ENCODE data around the gene SSRP1. TPM values are rescaled to one million over a fixed set of nuclear protein-coding genes. Genes with fewer than 3 reads are reported as not detected.
"Not testable (repeated sequence)": the region's sequence is repeated elsewhere in the genome, so short reads cannot be mapped to it uniquely, and the experiment has no call there.

The SSRP1 gene
- total RNA-seq, 4 donors from 2014 or later, result 29.4 to 115 (median 75.3) TPM

DNA sequence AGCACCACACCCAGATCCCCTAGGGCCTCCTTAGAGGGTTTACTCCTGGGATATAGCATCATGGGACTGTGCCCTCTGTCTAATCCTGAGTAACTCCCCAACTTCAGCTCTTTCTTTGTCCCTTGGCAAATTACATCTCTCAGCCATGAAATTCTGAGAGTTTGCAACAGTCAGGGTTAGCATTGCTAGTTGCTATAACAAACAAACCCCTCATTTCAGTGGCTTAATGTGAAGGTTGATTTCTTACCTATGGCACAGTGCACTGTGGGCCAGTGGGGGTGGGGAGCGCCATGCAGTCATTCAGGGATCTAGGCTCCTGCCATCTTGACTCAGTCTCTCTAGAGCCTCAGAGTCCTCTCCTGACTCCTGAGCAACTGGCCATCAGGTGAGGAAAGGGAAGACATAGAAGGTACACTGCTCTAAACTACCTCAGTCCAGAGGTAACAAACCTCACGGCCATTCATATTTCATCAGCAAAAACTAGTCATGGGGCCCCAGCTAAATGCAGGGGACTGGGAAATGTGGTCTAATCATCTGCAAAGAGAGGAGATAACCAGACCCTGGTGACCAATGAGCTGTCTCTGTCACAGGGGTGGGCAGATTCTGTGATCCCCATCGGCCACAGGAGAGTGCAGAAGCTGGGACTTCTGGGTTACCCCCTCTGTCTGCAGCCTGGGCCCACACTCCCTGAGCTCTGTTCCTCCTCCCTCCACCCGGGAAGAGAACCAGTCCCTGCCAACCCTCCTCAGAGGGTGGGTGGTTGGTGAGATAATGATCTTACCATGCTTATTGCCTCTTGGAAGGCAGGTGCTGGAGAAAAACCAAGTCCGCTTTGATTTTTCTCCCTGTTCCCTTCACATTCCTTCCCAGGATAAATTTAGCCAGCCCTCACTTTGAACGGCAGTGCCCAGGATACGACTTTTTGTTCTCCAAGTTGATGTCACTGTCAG, 27.7 kb upstream of the SSRP1 start:
- H3K4me3 ChIP-seq, result no peak overlapping the region
- intact Hi-C loops (cut with DNase I; ENCODE audit: low total_unique reads), result no loop called here
- no peaks in the 10 kb centered on the region for H3K27me3 ChIP-seq
- H3K36me3 ChIP-seq, result no peaks in the 10 kb centered on the region
- no peaks in the 10 kb centered on the region for H3K9me3 ChIP-seq
- H3K4me1 ChIP-seq, result no peaks in the 10 kb centered on the region
- no peak for DNase-seq
- no peak overlapping the region for H3K27ac ChIP-seq
- TF ChIP-seq, protein P1, sequence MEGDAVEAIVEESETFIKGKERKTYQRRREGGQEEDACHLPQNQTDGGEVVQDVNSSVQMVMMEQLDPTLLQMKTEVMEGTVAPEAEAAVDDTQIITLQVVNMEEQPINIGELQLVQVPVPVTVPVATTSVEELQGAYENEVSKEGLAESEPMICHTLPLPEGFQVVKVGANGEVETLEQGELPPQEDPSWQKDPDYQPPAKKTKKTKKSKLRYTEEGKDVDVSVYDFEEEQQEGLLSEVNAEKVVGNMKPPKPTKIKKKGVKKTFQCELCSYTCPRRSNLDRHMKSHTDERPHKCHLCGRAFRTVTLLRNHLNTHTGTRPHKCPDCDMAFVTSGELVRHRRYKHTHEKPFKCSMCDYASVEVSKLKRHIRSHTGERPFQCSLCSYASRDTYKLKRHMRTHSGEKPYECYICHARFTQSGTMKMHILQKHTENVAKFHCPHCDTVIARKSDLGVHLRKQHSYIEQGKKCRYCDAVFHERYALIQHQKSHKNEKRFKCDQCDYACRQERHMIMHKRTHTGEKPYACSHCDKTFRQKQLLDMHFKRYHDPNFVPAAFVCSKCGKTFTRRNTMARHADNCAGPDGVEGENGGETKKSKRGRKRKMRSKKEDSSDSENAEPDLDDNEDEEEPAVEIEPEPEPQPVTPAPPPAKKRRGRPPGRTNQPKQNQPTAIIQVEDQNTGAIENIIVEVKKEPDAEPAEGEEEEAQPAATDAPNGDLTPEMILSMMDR (IDR thresholded peaks at IDR 0.05), result no peak
- TF ChIP-seq POLR2A (IDR thresholded peaks at IDR 0.05), result no peak

DNA sequence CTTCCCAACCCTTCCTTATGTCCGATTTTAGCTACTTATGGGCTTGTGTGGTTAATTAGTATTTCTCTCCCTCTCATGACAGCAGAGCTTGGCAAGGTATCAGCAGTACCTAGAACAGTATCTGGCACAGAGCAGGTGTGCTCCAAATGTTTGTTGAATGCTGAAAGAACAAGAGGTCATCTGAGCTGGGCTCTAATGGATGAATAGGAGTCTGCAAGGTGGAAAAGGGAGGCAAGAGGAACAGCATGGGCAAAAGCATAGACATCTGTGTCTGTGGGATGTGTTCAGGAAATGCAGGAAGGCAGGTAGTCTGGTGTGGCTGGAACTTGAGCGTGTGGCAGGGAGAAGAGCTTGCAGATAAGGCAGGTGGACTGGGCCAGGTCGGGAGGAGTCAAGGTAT, 26.2 kb upstream of the SSRP1 start:
- DNase-seq, result no peak
- H3K27ac ChIP-seq, result no peak overlapping the region
- intact Hi-C loops (cut with DNase I; ENCODE audit: low total_unique reads), result no loop called here
- no peak overlapping the region for H3K4me3 ChIP-seq
- no peaks in the 10 kb centered on the region for H3K27me3 ChIP-seq
- H3K4me1 ChIP-seq, result no peaks in the 10 kb centered on the region
- no peaks in the 10 kb centered on the region for H3K9me3 ChIP-seq
- TF ChIP-seq, protein P1 (IDR thresholded peaks at IDR 0.05), result no peak
- TF ChIP-seq POLR2A (IDR thresholded peaks at IDR 0.05), result no peak
- H3K36me3 ChIP-seq, result no peaks in the 10 kb centered on the region

DNA sequence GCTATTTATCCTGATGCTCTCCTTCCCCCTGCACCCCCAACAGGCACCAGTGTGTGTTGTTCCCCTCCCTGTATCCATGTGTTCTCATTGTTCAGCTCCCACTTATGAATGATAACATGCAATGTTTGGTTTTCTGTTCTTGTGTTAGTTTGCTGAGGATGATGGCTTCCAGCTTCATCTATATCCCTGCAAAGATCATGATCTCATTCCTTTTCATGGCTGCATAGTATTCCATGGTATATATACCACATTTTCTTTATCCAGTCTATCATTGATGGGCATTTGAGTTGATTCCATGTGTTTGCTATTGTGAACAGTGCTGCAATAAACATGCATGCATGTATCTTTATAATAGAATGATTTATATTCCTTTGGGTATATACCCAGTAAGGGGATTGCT, 25.7 kb upstream of the SSRP1 start:
- H3K9me3 ChIP-seq; H3K4me1 ChIP-seq; H3K36me3 ChIP-seq; intact Hi-C loops (cut with DNase I; ENCODE audit: low total_unique reads); H3K27ac ChIP-seq; H3K27me3 ChIP-seq; DNase-seq; H3K4me3 ChIP-seq: not testable (repeated sequence)

DNA sequence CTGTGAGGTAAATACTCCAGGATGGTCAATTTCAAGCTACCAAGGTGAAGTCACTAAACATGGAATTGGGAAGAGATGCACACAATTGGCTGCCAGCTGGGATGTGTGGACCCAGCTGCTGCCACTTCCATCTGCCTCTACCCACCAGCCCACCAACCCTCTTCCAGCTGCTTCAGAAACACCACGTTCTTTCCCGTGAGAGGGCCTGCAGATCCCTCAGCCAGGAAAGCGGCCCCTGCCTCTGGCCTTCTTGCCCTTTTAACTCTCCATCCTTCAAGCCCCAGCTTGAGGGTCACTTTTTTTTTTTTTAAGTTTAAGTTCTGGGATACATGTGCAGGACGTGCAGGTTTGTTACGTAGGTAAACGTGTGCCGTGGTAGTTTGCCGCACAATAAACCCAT, 25.3 kb upstream of the SSRP1 start:
- intact Hi-C loops (cut with DNase I; ENCODE audit: low total_unique reads), result no loop called here
- H3K4me3 ChIP-seq, result no peak overlapping the region
- H3K9me3 ChIP-seq, result no peaks in the 10 kb centered on the region
- H3K4me1 ChIP-seq, result no peaks in the 10 kb centered on the region
- no peaks in the 10 kb centered on the region for H3K27me3 ChIP-seq
- DNase-seq, result no peak
- H3K36me3 ChIP-seq, result no peaks in the 10 kb centered on the region
- TF ChIP-seq, protein P1 (IDR thresholded peaks at IDR 0.05), result no peak
- no peak for TF ChIP-seq POLR2A (IDR thresholded peaks at IDR 0.05)
- no peak overlapping the region for H3K27ac ChIP-seq

DNA sequence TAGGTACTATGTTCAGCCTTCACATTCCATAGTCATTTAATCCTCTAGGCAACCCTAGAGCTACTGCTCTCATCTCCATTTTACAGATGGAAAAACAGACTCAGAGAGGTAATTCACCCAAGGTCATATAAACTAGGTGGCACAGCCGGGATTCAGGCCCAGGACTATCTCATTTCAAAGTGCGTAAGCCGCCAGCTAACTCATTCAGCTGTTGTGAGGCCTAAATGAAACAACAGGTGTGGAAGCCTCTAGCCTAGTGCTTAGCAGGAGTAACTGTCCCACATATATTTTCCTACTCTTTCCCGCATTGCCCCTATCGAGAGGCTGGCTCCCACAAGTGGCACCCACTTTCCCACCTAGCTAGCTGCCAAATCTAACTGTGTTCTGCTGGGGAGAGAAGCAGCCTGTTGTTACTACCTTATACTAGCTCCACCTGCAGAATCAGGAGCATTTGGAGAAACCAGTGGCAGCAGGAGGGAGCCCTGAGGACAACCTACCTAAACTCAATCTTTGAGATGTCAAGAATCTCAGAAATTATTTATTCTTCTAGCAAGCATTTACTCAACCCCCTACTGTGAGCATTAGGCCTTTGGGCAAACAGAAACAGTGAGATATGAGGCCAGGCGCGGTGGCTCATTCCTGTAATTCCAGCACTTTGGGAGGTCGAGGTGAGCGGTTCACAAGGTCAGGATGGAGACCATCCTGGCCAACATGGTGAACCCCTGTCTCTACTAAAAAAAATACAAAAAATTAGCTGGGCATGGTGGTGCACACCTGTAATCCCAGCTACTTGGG, 24.4 kb upstream of the SSRP1 start:
- no peak overlapping the region for H3K27ac ChIP-seq
- no peak overlapping the region for H3K4me3 ChIP-seq
- H3K36me3 ChIP-seq, result no peaks in the 10 kb centered on the region
- H3K27me3 ChIP-seq, result no peaks in the 10 kb centered on the region
- no peaks in the 10 kb centered on the region for H3K9me3 ChIP-seq
- TF ChIP-seq, protein P1 (IDR thresholded peaks at IDR 0.05), result no peak
- no peak for TF ChIP-seq POLR2A (IDR thresholded peaks at IDR 0.05)
- no peak for DNase-seq
- H3K4me1 ChIP-seq, result no peaks in the 10 kb centered on the region
- intact Hi-C loops (cut with DNase I; ENCODE audit: low total_unique reads), result no loop called here

All from uterus (tissue), 4 donors.